ENCODE results near the gene CAPN11.

DNA sequence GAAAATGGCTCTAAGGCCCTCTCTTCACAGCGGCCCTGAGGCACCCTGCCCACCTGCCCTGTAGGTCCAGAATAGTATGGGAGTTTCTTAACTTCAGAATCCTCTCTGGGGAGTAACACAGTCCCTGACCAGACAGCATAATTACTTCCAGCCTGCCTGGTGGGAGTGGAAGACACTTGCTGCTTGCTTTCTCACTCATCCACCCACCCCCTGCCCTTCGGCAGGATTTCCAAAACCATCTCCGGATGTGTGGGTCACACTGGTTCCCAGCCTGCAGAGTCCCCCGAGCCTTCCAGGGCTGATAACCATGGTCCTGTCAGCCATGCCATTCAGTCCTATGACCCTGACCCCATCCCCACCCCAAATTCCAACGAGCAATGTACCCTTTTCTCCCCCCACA, 70.2 kb downstream of the CAPN11 start:
- TF ChIP-seq, protein P1, sequence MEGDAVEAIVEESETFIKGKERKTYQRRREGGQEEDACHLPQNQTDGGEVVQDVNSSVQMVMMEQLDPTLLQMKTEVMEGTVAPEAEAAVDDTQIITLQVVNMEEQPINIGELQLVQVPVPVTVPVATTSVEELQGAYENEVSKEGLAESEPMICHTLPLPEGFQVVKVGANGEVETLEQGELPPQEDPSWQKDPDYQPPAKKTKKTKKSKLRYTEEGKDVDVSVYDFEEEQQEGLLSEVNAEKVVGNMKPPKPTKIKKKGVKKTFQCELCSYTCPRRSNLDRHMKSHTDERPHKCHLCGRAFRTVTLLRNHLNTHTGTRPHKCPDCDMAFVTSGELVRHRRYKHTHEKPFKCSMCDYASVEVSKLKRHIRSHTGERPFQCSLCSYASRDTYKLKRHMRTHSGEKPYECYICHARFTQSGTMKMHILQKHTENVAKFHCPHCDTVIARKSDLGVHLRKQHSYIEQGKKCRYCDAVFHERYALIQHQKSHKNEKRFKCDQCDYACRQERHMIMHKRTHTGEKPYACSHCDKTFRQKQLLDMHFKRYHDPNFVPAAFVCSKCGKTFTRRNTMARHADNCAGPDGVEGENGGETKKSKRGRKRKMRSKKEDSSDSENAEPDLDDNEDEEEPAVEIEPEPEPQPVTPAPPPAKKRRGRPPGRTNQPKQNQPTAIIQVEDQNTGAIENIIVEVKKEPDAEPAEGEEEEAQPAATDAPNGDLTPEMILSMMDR (conservative IDR thresholded peaks at IDR 0.05; ENCODE audit: low read depth, low read length), result no peak
- TF ChIP-seq, protein P2, sequence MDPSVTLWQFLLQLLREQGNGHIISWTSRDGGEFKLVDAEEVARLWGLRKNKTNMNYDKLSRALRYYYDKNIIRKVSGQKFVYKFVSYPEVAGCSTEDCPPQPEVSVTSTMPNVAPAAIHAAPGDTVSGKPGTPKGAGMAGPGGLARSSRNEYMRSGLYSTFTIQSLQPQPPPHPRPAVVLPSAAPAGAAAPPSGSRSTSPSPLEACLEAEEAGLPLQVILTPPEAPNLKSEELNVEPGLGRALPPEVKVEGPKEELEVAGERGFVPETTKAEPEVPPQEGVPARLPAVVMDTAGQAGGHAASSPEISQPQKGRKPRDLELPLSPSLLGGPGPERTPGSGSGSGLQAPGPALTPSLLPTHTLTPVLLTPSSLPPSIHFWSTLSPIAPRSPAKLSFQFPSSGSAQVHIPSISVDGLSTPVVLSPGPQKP (IDR thresholded peaks at IDR 0.05; ENCODE audit: borderline replicate concordance, low read depth, low read length), result no peak
- TF ChIP-seq RCOR1 (IDR thresholded peaks at IDR 0.05; ENCODE audit: insufficient replicate concordance, low read length) (no peak), MAFK (IDR thresholded peaks at IDR 0.05; ENCODE audit: low read depth, low read length) (no peak), POLR2A (IDR thresholded peaks at IDR 0.05; ENCODE audit: low read depth, low read length) (no peak), RAD21 (IDR thresholded peaks at IDR 0.05; ENCODE audit: low read length) (no peak), CEBPB (IDR thresholded peaks at IDR 0.05; ENCODE audit: low read depth, low read length) (no peak), SMC3 (IDR thresholded peaks at IDR 0.05; ENCODE audit: low read depth, low read length) (no peak), USF2 (IDR thresholded peaks at IDR 0.05; ENCODE audit: low read depth, low read length) (no peak), BHLHE40 (IDR thresholded peaks at IDR 0.05; ENCODE audit: low read depth, low read length) (no peak), NFE2L2 (IDR thresholded peaks at IDR 0.05; ENCODE audit: low read depth, low read length) (no peak), MAZ (IDR thresholded peaks at IDR 0.05; ENCODE audit: borderline replicate concordance, low read depth, low read length) (no peak), FOS (IDR thresholded peaks at IDR 0.05; ENCODE audit: low read depth, low read length) (no peak)
